ENCODE results near the gene RAB28. TPM values are rescaled to one million over a fixed set of nuclear protein-coding genes. Genes with fewer than 3 reads are reported as not detected.

RAB28 gene
- polyA plus RNA-seq, 1 donor (not counting 4 experiments of a cell fraction or from before 2014, with no cell fraction given): 19.7 TPM

GRCh38 chr4:13415068-13415785, 68.9 kb downstream of the RAB28 start:
- Histone ChIP-seq H3K9ac (ENCODE audit: control insufficient read depth, extremely low read depth, insufficient read depth, low read length) (no peak overlapping the region), H3K36me3 (ENCODE audit: control insufficient read depth in 2 of 2, extremely low read depth in 1 of 2, insufficient read depth in 2 of 2, low read length in 2 of 2) (no peaks in the 10 kb centered on the region), H3K4me2 (ENCODE audit: control insufficient read depth, extremely low read depth, insufficient read depth, low read depth, low read length) (no peak overlapping the region), H4K20me1 (ENCODE audit: control insufficient read depth, extremely low read depth, insufficient read depth, low read length) (no peaks in the 10 kb centered on the region), H3K79me2 (ENCODE audit: control insufficient read depth, insufficient read depth, low read length) (peaks cover 5% of the 10 kb centered on the region), H2AFZ (ENCODE audit: control insufficient read depth, low read length) (no peak overlapping the region), H3K9me3 (ENCODE audit: control insufficient read depth, low read depth, low read length) (no peaks in the 10 kb centered on the region), H3K27ac (ENCODE audit: control insufficient read depth, insufficient read depth, low read length) (no peak overlapping the region), H3K4me1 (ENCODE audit: control insufficient read depth, extremely low read depth, insufficient read depth, low read length) (no peaks in the 10 kb centered on the region), H3K9me1 (ENCODE audit: control insufficient read depth, extremely low read depth, insufficient read depth, low read length) (no peaks in the 10 kb centered on the region), H3K4me3 (ENCODE audit: control insufficient read depth in 2 of 3, extremely low read depth in 1 of 3, insufficient read depth in 2 of 3, low read depth in 1 of 3, low read length in 3 of 3) (no peak overlapping the region), H3K27me3 (ENCODE audit: control insufficient read depth, extremely low read depth, insufficient read depth, low read length) (no peaks in the 10 kb centered on the region)
- TF ChIP-seq EZH2 (IDR thresholded peaks at IDR 0.05; ENCODE audit: low read length) (no peak), CTCF (optimal IDR thresholded peaks at IDR 0.05 in 1 of 3, IDR thresholded peaks at IDR 0.05 in 1 of 3, conservative IDR thresholded peaks at IDR 0.05 in 1 of 3; ENCODE audit: extremely low read depth in 1 of 3, insufficient read depth in 2 of 3, low read length in 3 of 3) (no peak)
- dilution Hi-C loops (cut with MboI; ENCODE audit: extremely low pct_ligation_motif_present, low sequenced_read_pairs): no loop called here
- FAIRE-seq: no peak
- no peak for DNase-seq (ENCODE audit: low read depth, low spot score)

GRCh38 chr4:13413729-13414437, 70.3 kb downstream of the RAB28 start:
- Histone ChIP-seq H3K9me3 (ENCODE audit: control insufficient read depth, low read depth, low read length) (no peaks in the 10 kb centered on the region), H2AFZ (ENCODE audit: control insufficient read depth, low read length) (no peak overlapping the region), H3K4me1 (ENCODE audit: control insufficient read depth, extremely low read depth, insufficient read depth, low read length) (no peaks in the 10 kb centered on the region), H4K20me1 (ENCODE audit: control insufficient read depth, extremely low read depth, insufficient read depth, low read length) (no peaks in the 10 kb centered on the region), H3K36me3 (ENCODE audit: control insufficient read depth in 2 of 2, extremely low read depth in 1 of 2, insufficient read depth in 2 of 2, low read length in 2 of 2) (no peaks in the 10 kb centered on the region), H3K79me2 (ENCODE audit: control insufficient read depth, insufficient read depth, low read length) (peaks cover 5% of the 10 kb centered on the region), H3K27ac (ENCODE audit: control insufficient read depth, insufficient read depth, low read length) (no peak overlapping the region), H3K4me2 (ENCODE audit: control insufficient read depth, extremely low read depth, insufficient read depth, low read depth, low read length) (no peak overlapping the region), H3K4me3 (ENCODE audit: control insufficient read depth in 2 of 3, extremely low read depth in 1 of 3, insufficient read depth in 2 of 3, low read depth in 1 of 3, low read length in 3 of 3) (no peak overlapping the region), H3K9me1 (ENCODE audit: control insufficient read depth, extremely low read depth, insufficient read depth, low read length) (no peaks in the 10 kb centered on the region), H3K27me3 (ENCODE audit: control insufficient read depth, extremely low read depth, insufficient read depth, low read length) (no peaks in the 10 kb centered on the region), H3K9ac (ENCODE audit: control insufficient read depth, extremely low read depth, insufficient read depth, low read length) (no peak overlapping the region)
- FAIRE-seq: no peak
- TF ChIP-seq CTCF (optimal IDR thresholded peaks at IDR 0.05 in 1 of 3, IDR thresholded peaks at IDR 0.05 in 1 of 3, conservative IDR thresholded peaks at IDR 0.05 in 1 of 3; ENCODE audit: extremely low read depth in 1 of 3, insufficient read depth in 2 of 3, low read length in 3 of 3): no peak
- no peak for DNase-seq (ENCODE audit: low read depth, low spot score)
- dilution Hi-C loops (cut with MboI; ENCODE audit: extremely low pct_ligation_motif_present, low sequenced_read_pairs): no loop called here
